HepG2 (cell line): ENCODE measurements around the gene MILR1. TPM values are rescaled to one million over a fixed set of nuclear protein-coding genes. Genes with fewer than 3 reads are reported as not detected.
A peak's percentile ranks its signal among the peaks of the same experiment; 100 is the strongest.

Experiments
- CHD2 ChIP-seq: IDR thresholded peaks from 2 replicates; pipeline ENCODE4 v1.6.1; 2011; ENCODE audit warnings: low read depth, low read length, improper control_type of control experiment
- DR1 ChIP-seq: sonication (generic); formaldehyde crosslinking; IDR thresholded peaks from 2 replicates; pipeline ENCODE4 v1.8.0; 2021; ENCODE audit warnings: mild to moderate bottlenecking, missing genetic modification reagents, inconsistent platforms
- FOSL2 ChIP-seq: sonication (generic); formaldehyde crosslinking; IDR thresholded peaks from 2 replicates; pipeline ENCODE4 v1.4.0; 2020; ENCODE audit warnings: missing genetic modification reagents
- MBD4 ChIP-seq: IDR thresholded peaks from 2 replicates; pipeline ENCODE4 v1.6.1; 2012; ENCODE audit warnings: low read length, inconsistent platforms, borderline replicate concordance
- MTA3 ChIP-seq: sonication (generic); formaldehyde crosslinking; IDR thresholded peaks from 2 replicates; pipeline ENCODE4 v1.4.0; 2020; ENCODE audit warnings: missing genetic modification reagents
- NFE2L2 ChIP-seq: fragments of 150-350 bp; IDR thresholded peaks from 2 replicates; pipeline ENCODE4 v1.6.1; 2014; ENCODE audit warnings: low read length
- NFIC ChIP-seq: IDR thresholded peaks from 2 replicates; pipeline ENCODE4 v1.6.1; 2012; ENCODE audit warnings: mild to moderate bottlenecking, low read length, inconsistent platforms
- RBM22 ChIP-seq: fragments of 200-400 bp; formaldehyde crosslinking; optimal IDR thresholded peaks from 2 replicates; pipeline ENCODE3; 2017; ENCODE audit warnings: mild to moderate bottlenecking, low read length, moderate library complexity
- SMC3 ChIP-seq: IDR thresholded peaks from 2 replicates; pipeline ENCODE4 v1.6.1; 2011; ENCODE audit warnings: low read length, improper control_type of control experiment
- TRIM24 ChIP-seq: sonication (generic); formaldehyde crosslinking; IDR thresholded peaks from 2 replicates; pipeline ENCODE4 v1.8.0; 2022; ENCODE audit warnings: mild to moderate bottlenecking, missing genetic modification reagents
- ZBTB3 ChIP-seq: sonication (generic); formaldehyde crosslinking; IDR thresholded peaks from 2 replicates; pipeline ENCODE4 v1.4.0; 2020; ENCODE audit warnings: low read depth, mild to moderate bottlenecking, moderate library complexity, missing genetic modification reagents, borderline replicate concordance
- ZNF124 ChIP-seq: sonication (generic); formaldehyde crosslinking; IDR thresholded peaks from 2 replicates; pipeline ENCODE4 v1.4.0; 2020; ENCODE audit warnings: missing genetic modification reagents
- ZNF530 ChIP-seq: sonication (generic); formaldehyde crosslinking; IDR thresholded peaks from 2 replicates; pipeline ENCODE4 v1.5.0; 2020; ENCODE audit warnings: low read depth, mild to moderate bottlenecking, missing genetic modification reagents
- ZNF644 ChIP-seq: IDR thresholded peaks from 2 replicates; pipeline ENCODE4 v1.6.1; 2016; ENCODE audit warnings: low read depth
- ZNF775 ChIP-seq: sonication (generic); formaldehyde crosslinking; IDR thresholded peaks from 2 replicates; pipeline ENCODE4 v1.4.0; 2020; ENCODE audit warnings: missing genetic modification reagents, mild to moderate bottlenecking, moderate library complexity, borderline replicate concordance
- ZNF792 ChIP-seq: IDR thresholded peaks from 2 replicates; pipeline ENCODE4 v1.6.1; 2016
- ZNF878 ChIP-seq: sonication (generic); formaldehyde crosslinking; IDR thresholded peaks from 2 replicates; pipeline ENCODE4 v1.8.1; 2023; ENCODE audit warnings: mild to moderate bottlenecking, missing genetic modification reagents, moderate library complexity
- ZSCAN20 ChIP-seq: sonication (generic); formaldehyde crosslinking; IDR thresholded peaks from 2 replicates; pipeline ENCODE4 v1.4.0; 2020; ENCODE audit warnings: missing genetic modification reagents, mild to moderate bottlenecking, borderline replicate concordance
- ZSCAN31 ChIP-seq: sonication (generic); formaldehyde crosslinking; IDR thresholded peaks from 2 replicates; pipeline ENCODE4 v1.5.0; 2020; ENCODE audit warnings: low read depth, mild to moderate bottlenecking, missing genetic modification reagents
- polyA plus RNA-seq, 8 experiments: library from polyadenylated mRNA; depleted of rRNA in 3 of 8; stranded (reverse) in 7 of 8; unstranded in 1 of 8; fragments of >200 nt; fragmentation: Illumina TruSeq in 4 of 8; extraction: Trizol in 4 of 8; gene quantifications; 2 replicates each; pipeline versions ENCODE4 v1.2.1 to v1.2.3, GENCODE V29; 2011 to 2016; ENCODE audit warnings: low read depth in 4 of 8, missing spikeins in 1 of 8, mixed read lengths in 1 of 8; ENCODE audit not compliant: insufficient read depth in 1 of 8
- total RNA-seq, 5 experiments: library from RNA; depleted of rRNA; stranded (reverse); fragments of >200 nt; fragmentation: Illumina TruSeq; extraction: Trizol; gene quantifications; 2 replicates each; pipeline ENCODE4 v1.2.3, GENCODE V29; 2016; ENCODE audit warnings: low read depth in 1 of 5
- TF ChIP-seq, protein P1 (sequence below): sonication (generic); formaldehyde crosslinking; IDR thresholded peaks from 2 replicates; pipeline ENCODE4 v1.5.1; 2020; ENCODE audit warnings: missing genetic modification reagents, mild to moderate bottlenecking, borderline replicate concordance
- TF ChIP-seq, protein P2 (sequence below): IDR thresholded peaks from 2 replicates; pipeline ENCODE4 v1.6.1; 2012; ENCODE audit warnings: low read depth, low read length, improper control_type of control experiment
- TF ChIP-seq, protein P3 (sequence below): sonication (generic); formaldehyde crosslinking; IDR thresholded peaks from 2 replicates; pipeline ENCODE4 v1.4.0; 2020; ENCODE audit warnings: missing genetic modification reagents
- TF ChIP-seq, protein P4 (sequence below): sonication (generic); formaldehyde crosslinking; IDR thresholded peaks from 2 replicates; pipeline ENCODE4 v1.4.0; 2020; ENCODE audit warnings: missing genetic modification reagents

MILR1 gene
- total and polyA plus RNA-seq, 2 of the 13 experiments (the other 11 are each of a cell fraction or from before 2014, with no cell fraction given) = 0.27 to 1.7 TPM

DNA sequence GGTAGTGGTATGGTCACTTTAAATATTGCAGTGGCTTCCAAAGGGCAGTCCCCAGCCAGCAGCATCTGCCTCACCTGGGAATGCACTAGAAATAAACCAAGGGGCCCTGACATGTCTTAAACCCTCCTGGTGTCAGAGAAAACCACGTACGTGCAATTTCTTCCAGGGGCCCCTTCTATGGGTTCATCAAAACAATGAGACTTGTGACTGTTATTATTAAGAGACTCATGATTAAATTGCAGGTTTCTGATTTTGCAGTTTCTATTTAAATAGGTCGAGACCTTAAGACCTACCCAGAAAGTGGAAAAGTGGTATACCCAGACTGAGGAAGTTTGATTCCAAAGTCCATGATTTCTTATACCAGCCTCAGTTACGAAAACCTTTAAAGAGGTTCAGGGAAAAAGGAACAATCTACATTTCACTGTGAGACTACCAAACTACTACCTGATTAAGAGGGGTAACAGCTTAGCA, 48.7 kb downstream of the MILR1 start (continued):
- TF ChIP-seq NFIC (peak; percentile 72), FOSL2 (CRISPR knock-in tag) (no peak), SMC3 (0 out of 2 replicates have a peak, but pooled peaks have one; percentile 1), RBM22 (peak; percentile 1), ZSCAN31 (CRISPR knock-in tag) (no peak), NFE2L2 (0 out of 2 replicates have a peak, but pooled peaks have one; percentile 1), TRIM24 (CRISPR knock-in tag) (no peak), ZNF792 (CRISPR knock-in tag) (no peak), ZSCAN20 (CRISPR knock-in tag) (no peak), DR1 (CRISPR knock-in tag) (no peak), ZNF124 (CRISPR knock-in tag) (no peak), ZNF775 (0 out of 2 replicates have a peak, but pooled peaks have one; percentile 2), ZNF644 (no peak), MBD4 (peak; percentile 78; the same call in 1 of the 2 replicates), MTA3 (CRISPR knock-in tag) (no peak), ZNF878 (CRISPR knock-in tag) (peak; percentile 47; the same call in 1 of the 2 replicates), CHD2 (no peak), ZBTB3 (CRISPR knock-in tag) (no peak), ZNF530 (CRISPR knock-in tag) (no peak)
- TF ChIP-seq, protein P1, sequence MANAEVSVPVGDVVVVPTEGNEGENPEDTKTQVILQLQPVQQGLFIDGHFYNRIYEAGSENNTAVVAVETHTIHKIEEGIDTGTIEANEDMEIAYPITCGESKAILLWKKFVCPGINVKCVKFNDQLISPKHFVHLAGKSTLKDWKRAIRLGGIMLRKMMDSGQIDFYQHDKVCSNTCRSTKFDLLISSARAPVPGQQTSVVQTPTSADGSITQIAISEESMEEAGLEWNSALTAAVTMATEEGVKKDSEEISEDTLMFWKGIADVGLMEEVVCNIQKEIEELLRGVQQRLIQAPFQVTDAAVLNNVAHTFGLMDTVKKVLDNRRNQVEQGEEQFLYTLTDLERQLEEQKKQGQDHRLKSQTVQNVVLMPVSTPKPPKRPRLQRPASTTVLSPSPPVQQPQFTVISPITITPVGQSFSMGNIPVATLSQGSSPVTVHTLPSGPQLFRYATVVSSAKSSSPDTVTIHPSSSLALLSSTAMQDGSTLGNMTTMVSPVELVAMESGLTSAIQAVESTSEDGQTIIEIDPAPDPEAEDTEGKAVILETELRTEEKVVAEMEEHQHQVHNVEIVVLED (CRISPR knock-in tag) = no peak
- TF ChIP-seq, protein P2, sequence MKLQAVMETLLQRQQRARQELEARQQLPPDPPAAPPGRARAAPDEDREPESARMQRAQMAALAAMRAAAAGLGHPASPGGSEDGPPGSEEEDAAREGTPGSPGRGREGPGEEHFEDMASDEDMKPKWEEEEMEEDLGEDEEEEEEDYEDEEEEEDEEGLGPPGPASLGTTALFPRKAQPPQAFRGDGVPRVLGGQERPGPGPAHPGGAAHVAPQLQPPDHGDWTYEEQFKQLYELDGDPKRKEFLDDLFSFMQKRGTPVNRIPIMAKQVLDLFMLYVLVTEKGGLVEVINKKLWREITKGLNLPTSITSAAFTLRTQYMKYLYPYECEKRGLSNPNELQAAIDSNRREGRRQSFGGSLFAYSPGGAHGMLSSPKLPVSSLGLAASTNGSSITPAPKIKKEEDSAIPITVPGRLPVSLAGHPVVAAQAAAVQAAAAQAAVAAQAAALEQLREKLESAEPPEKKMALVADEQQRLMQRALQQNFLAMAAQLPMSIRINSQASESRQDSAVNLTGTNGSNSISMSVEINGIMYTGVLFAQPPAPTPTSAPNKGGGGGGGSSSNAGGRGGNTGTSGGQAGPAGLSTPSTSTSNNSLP = peak; percentile 19; the same call in 1 of the 2 replicates
- TF ChIP-seq, protein P3, sequence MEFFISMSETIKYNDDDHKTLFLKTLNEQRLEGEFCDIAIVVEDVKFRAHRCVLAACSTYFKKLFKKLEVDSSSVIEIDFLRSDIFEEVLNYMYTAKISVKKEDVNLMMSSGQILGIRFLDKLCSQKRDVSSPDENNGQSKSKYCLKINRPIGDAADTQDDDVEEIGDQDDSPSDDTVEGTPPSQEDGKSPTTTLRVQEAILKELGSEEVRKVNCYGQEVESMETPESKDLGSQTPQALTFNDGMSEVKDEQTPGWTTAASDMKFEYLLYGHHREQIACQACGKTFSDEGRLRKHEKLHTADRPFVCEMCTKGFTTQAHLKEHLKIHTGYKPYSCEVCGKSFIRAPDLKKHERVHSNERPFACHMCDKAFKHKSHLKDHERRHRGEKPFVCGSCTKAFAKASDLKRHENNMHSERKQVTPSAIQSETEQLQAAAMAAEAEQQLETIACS = no peak
- TF ChIP-seq, protein P4, sequence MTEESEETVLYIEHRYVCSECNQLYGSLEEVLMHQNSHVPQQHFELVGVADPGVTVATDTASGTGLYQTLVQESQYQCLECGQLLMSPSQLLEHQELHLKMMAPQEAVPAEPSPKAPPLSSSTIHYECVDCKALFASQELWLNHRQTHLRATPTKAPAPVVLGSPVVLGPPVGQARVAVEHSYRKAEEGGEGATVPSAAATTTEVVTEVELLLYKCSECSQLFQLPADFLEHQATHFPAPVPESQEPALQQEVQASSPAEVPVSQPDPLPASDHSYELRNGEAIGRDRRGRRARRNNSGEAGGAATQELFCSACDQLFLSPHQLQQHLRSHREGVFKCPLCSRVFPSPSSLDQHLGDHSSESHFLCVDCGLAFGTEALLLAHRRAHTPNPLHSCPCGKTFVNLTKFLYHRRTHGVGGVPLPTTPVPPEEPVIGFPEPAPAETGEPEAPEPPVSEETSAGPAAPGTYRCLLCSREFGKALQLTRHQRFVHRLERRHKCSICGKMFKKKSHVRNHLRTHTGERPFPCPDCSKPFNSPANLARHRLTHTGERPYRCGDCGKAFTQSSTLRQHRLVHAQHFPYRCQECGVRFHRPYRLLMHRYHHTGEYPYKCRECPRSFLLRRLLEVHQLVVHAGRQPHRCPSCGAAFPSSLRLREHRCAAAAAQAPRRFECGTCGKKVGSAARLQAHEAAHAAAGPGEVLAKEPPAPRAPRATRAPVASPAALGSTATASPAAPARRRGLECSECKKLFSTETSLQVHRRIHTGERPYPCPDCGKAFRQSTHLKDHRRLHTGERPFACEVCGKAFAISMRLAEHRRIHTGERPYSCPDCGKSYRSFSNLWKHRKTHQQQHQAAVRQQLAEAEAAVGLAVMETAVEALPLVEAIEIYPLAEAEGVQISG = no peak
